ENCODE data around the gene ELP1. TPM values are rescaled to one million over a fixed set of nuclear protein-coding genes. Genes with fewer than 3 reads are reported as not detected.

Gene ELP1
- total and polyA plus RNA-seq, 4 donors = 9.3 to 27.7 (median 16.4) TPM

GRCh38 chr9:108855529-108855886, 78.4 kb downstream of the ELP1 start:
- H3K9me3 ChIP-seq (ENCODE audit: control insufficient read depth in 4 of 4, low read length in 3 of 4) = no peaks in the 10 kb centered on the region
- no peaks in the 10 kb centered on the region for H3K36me3 ChIP-seq (ENCODE audit: control insufficient read depth in 4 of 4, insufficient read depth in 3 of 4, low read depth in 1 of 4, low read length in 3 of 4)
- no peak overlapping the region for H3K9ac ChIP-seq (ENCODE audit: low read depth in 1 of 2, low read length in 2 of 2)
- TF ChIP-seq JUND (IDR thresholded peaks at IDR 0.05) = no peak
- no peak for TF ChIP-seq CTCF (IDR thresholded peaks at IDR 0.05; ENCODE audit: low read depth, low read length, missing input control)
- no peak for TF ChIP-seq YY1 (IDR thresholded peaks at IDR 0.05)
- TF ChIP-seq RXRA (IDR thresholded peaks at IDR 0.05) = no peak
- TF ChIP-seq HNF4A (conservative IDR thresholded peaks at IDR 0.05) = no peak
- TF ChIP-seq ZBTB33 (IDR thresholded peaks at IDR 0.05) = no peak
- no peak for TF ChIP-seq HNF4G (IDR thresholded peaks at IDR 0.05)
- TF ChIP-seq EGR1 (IDR thresholded peaks at IDR 0.05; ENCODE audit: low read depth in 2 of 2) = no peak
- TF ChIP-seq SP1 (IDR thresholded peaks at IDR 0.05) = no peak
- no peak for TF ChIP-seq RAD21 (IDR thresholded peaks at IDR 0.05)
- TF ChIP-seq REST (IDR thresholded peaks at IDR 0.05) = no peak
- TF ChIP-seq MAX (IDR thresholded peaks at IDR 0.05) = no peak
- TF ChIP-seq ATF3 (IDR thresholded peaks at IDR 0.05) = no peak
- TF ChIP-seq GABPA (IDR thresholded peaks at IDR 0.05 in 1 of 2, conservative IDR thresholded peaks at IDR 0.05 in 1 of 2) = no peak
- no peak for DNase-seq (ENCODE audit: low spot score)
- H3K4me3 ChIP-seq (ENCODE audit: low read depth in 1 of 3, low read length in 3 of 3) = no peak overlapping the region
- no peaks in the 10 kb centered on the region for H3K27me3 ChIP-seq (ENCODE audit: control insufficient read depth in 4 of 4, insufficient read depth in 4 of 4, low read length in 3 of 4)
- peaks cover 0 to 5% (median 0%) of the 10 kb centered on the region in 4 donors for H3K4me1 ChIP-seq (ENCODE audit: control insufficient read depth in 4 of 4, insufficient read depth in 4 of 4, low read length in 3 of 4)
- 98% methylated on average over 25 of the region's 25 CpGs for WGBS
- no peak overlapping the region for H3K27ac ChIP-seq (ENCODE audit: low read depth in 1 of 2, low read length in 2 of 2)
